ENCODE measurements around the gene ARHGEF10L. TPM values are rescaled to one million over a fixed set of nuclear protein-coding genes. Genes with fewer than 3 reads are reported as not detected.

Gene ARHGEF10L
- total RNA-seq, 1 experiment from 2014 or later: 54.2 TPM

- no peak for DNase-seq (ENCODE audit: low spot score)
These were observed 134.0 kb downstream of the ARHGEF10L start for GRCh38 chr1:17673329-17674072.

- no peak for DNase-seq (ENCODE audit: low spot score)
These were observed 135.4 kb downstream of the ARHGEF10L start for GRCh38 chr1:17674726-17675500.

- no peak for DNase-seq (ENCODE audit: low spot score)
These were observed 136.2 kb downstream of the ARHGEF10L start for GRCh38 chr1:17675744-17676143.

GRCh38 chr1:17676387-17677060 lies 137.0 kb downstream of the ARHGEF10L start:
- DNase-seq (ENCODE audit: low spot score): no peak

- no peak for DNase-seq (ENCODE audit: low spot score)
These were observed 138.5 kb downstream of the ARHGEF10L start for GRCh38 chr1:17678011-17678410.

GRCh38 chr1:17679856-17680255 lies 140.4 kb downstream of the ARHGEF10L start:
- no peak for DNase-seq (ENCODE audit: low spot score)

- no peak for DNase-seq (ENCODE audit: low spot score)
These were observed 140.8 kb downstream of the ARHGEF10L start for GRCh38 chr1:17680308-17680707.

GRCh38 chr1:17682400-17682799 lies 142.9 kb downstream of the ARHGEF10L start:
- no peak for DNase-seq (ENCODE audit: low spot score)

- DNase-seq (ENCODE audit: low spot score): no peak
These were observed 144.1 kb downstream of the ARHGEF10L start for GRCh38 chr1:17683598-17683997.

GRCh38 chr1:17684810-17685209 lies 145.3 kb downstream of the ARHGEF10L start:
- no peak for DNase-seq (ENCODE audit: low spot score)

GRCh38 chr1:17686258-17686657 lies 146.8 kb downstream of the ARHGEF10L start:
- DNase-seq (ENCODE audit: low spot score): no peak

GRCh38 chr1:17687145-17687544 lies 147.6 kb downstream of the ARHGEF10L start:
- no peak for DNase-seq (ENCODE audit: low spot score)

- DNase-seq (ENCODE audit: low spot score): no peak
These were observed 148.8 kb downstream of the ARHGEF10L start for GRCh38 chr1:17688217-17688810.

GRCh38 chr1:17689011-17689410 lies 149.5 kb downstream of the ARHGEF10L start:
- DNase-seq (ENCODE audit: low spot score): no peak

GRCh38 chr1:17690906-17691634 lies 151.6 kb downstream of the ARHGEF10L start:
- DNase-seq (ENCODE audit: low spot score): no peak

GRCh38 chr1:17692645-17693044 lies 153.1 kb downstream of the ARHGEF10L start:
- DNase-seq (ENCODE audit: low spot score): no peak

GRCh38 chr1:17696417-17697301 lies 157.2 kb downstream of the ARHGEF10L start:
- DNase-seq (ENCODE audit: low spot score): peak; percentile 55

GRCh38 chr1:17697458-17697857 lies 158.0 kb downstream of the ARHGEF10L start:
- DNase-seq (ENCODE audit: low spot score): no peak

GRCh38 chr1:17699581-17699980 lies 160.1 kb downstream of the ARHGEF10L start:
- no peak for DNase-seq (ENCODE audit: low spot score)
